Thoracic aorta (tissue), 2 donors: ENCODE measurements around the gene CCER1. TPM values are rescaled to one million over a fixed set of nuclear protein-coding genes. Genes with fewer than 3 reads are reported as not detected.

ENCODE experiments used
- ATAC-seq: fragments of 150-250 bp; one replicate; pipeline ENCODE4 v1.8.0; 2017; ENCODE audit warnings: low read depth; ENCODE audit not compliant: insufficient number of reproducible peaks, low FRiP score
- DNase-seq: peaks from one replicate; pipeline ENCODE4 v3.0.0-alpha.2; 2020; ENCODE audit warnings: low spot score
- H3K27ac ChIP-seq, 2 donors: fragments of 200-600 bp; sonication (generic); 1 replicate in 1 of 2; 2 replicates in 1 of 2; pipeline ENCODE4 v1.5.1; 2016; ENCODE audit warnings: mild to moderate bottlenecking in 2 of 2, moderate library complexity in 2 of 2
- H3K27me3 ChIP-seq: fragments of 200-600 bp; sonication (generic); replicated peaks from 2 replicates; pipeline ENCODE4 v1.6.0; 2016; ENCODE audit warnings: mild to moderate bottlenecking; ENCODE audit not compliant: insufficient read depth
- H3K36me3 ChIP-seq: fragments of 200-600 bp; sonication (generic); one replicate; pipeline ENCODE4 v1.5.1; 2016
- H3K4me1 ChIP-seq, 2 donors: fragments of 200-600 bp; sonication (generic); 1 replicate in 1 of 2; 2 replicates in 1 of 2; pipeline versions ENCODE4 v1.5.1 to v1.6.0; 2016; ENCODE audit warnings: low read depth in 2 of 2, mild to moderate bottlenecking in 1 of 2; ENCODE audit not compliant: control insufficient read depth in 1 of 2
- H3K4me3 ChIP-seq: fragments of 200-600 bp; sonication (generic); 2 replicates; pipeline ENCODE4 v1.5.1; 2016; ENCODE audit warnings: mild to moderate bottlenecking
- H3K9me3 ChIP-seq: fragments of 200-600 bp; sonication (generic); 2 replicates; pipeline ENCODE4 v1.5.1; 2016
- total RNA-seq, 2 donors: library from RNA; depleted of rRNA; stranded (reverse); fragments of >200 nt; gene quantifications; one replicate each; pipeline versions ENCODE4 v1.1.0 to v1.2.3, GENCODE V29; 2016
- TF ChIP-seq, protein P1 (sequence below): fragments of 200-600 bp; sonication (generic); IDR thresholded peaks from one replicate; pipeline ENCODE4 v1.5.1; 2019; ENCODE audit warnings: antibody characterized with exemption

Gene CCER1
- total RNA-seq, 2 donors from 2014 or later = not detected

DNA sequence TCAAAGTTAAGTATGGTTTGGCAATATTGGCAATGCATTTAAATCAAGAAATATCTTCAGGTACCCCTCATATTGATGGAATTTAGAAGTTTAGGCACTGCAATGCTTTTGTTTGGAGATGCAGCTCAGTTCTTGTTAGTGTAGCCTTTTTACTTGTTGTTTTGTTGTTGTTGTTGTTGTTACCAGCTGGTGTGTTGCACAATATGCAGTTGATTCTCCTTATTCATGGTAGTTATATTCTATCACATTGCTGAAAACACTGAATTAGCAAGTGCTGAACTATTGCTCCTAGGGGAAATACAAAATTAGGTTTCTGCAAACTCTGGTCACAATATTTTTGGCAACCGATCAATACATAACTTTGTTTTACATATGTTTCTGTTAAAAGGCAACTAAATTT lies 34.8 kb downstream of the CCER1 start:
- peaks cover 13 to 18% of the 10 kb centered on the region in 2 donors for H3K4me1 ChIP-seq
- no peak overlapping the region for H3K4me3 ChIP-seq
- H3K36me3 ChIP-seq = no peaks in the 10 kb centered on the region
- DNase-seq = no peak
- H3K27me3 ChIP-seq = no peaks in the 10 kb centered on the region
- no peak for ATAC-seq
- H3K9me3 ChIP-seq = no peaks in the 10 kb centered on the region
- TF ChIP-seq, protein P1, sequence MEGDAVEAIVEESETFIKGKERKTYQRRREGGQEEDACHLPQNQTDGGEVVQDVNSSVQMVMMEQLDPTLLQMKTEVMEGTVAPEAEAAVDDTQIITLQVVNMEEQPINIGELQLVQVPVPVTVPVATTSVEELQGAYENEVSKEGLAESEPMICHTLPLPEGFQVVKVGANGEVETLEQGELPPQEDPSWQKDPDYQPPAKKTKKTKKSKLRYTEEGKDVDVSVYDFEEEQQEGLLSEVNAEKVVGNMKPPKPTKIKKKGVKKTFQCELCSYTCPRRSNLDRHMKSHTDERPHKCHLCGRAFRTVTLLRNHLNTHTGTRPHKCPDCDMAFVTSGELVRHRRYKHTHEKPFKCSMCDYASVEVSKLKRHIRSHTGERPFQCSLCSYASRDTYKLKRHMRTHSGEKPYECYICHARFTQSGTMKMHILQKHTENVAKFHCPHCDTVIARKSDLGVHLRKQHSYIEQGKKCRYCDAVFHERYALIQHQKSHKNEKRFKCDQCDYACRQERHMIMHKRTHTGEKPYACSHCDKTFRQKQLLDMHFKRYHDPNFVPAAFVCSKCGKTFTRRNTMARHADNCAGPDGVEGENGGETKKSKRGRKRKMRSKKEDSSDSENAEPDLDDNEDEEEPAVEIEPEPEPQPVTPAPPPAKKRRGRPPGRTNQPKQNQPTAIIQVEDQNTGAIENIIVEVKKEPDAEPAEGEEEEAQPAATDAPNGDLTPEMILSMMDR = no peak
- H3K27ac ChIP-seq = no peak overlapping the region

DNA sequence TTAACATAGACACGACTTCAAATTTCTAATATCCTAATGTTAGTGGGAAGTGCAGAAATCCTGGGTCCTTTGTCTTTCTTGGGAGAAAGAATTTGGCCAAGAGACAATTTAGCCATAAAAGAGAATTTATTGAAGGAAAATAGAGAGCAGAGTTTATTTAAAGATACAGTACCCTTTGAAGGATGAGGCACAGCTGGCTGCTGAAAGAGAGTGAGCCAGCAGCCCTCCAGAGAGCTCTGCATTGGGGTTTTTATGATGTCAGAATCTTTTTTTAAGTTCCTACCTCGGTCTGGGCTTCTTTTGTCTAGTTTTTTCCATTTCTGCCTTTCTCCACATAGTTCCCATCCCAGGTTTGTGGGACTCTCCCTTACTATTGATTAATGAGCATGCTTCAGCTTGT lies 37.5 kb downstream of the CCER1 start:
- H3K36me3 ChIP-seq = no peaks in the 10 kb centered on the region
- ATAC-seq (no peak), DNase-seq (no peak)
- H3K4me3 ChIP-seq = no peak overlapping the region
- H3K27ac ChIP-seq = no peak overlapping the region
- no peaks in the 10 kb centered on the region for H3K27me3 ChIP-seq
- TF ChIP-seq, protein P1 = no peak
- H3K4me1 ChIP-seq = peaks cover 11 to 17% of the 10 kb centered on the region in 2 donors
- no peaks in the 10 kb centered on the region for H3K9me3 ChIP-seq

GRCh38 chr12:90916516-90916915 lies 38.5 kb downstream of the CCER1 start:
- no peak for ATAC-seq
- Histone ChIP-seq H3K27ac (no peak overlapping the region), H3K4me3 (no peak overlapping the region), H3K36me3 (no peaks in the 10 kb centered on the region), H3K9me3 (no peaks in the 10 kb centered on the region), H3K27me3 (no peaks in the 10 kb centered on the region), H3K4me1 (peaks cover 2 to 7% of the 10 kb centered on the region in 2 donors)
- TF ChIP-seq, protein P1 = no peak
- no peak for DNase-seq

DNA sequence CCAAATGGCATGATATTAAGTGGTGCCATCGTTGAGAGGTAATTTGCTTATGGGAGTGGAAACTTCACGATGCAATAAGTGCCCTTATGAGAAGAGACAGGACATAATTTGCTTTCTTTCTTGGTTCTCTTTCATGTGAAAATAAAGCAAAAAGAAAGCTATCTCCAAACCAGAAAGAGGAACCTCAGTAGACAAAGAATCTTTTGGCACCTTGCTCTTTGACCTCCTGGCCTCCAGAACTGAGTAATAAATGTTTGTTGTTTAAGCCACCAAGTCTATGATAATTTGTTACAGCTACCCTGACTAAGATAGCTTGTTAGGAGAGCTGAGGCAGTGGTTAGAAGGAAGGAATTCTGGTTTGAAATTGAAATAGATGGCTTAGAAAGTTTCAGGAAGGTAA lies 39.6 kb downstream of the CCER1 start:
- Histone ChIP-seq H3K36me3 (no peaks in the 10 kb centered on the region), H3K9me3 (no peaks in the 10 kb centered on the region), H3K4me1 (no peaks in the 10 kb centered on the region), H3K27ac (no peak overlapping the region), H3K4me3 (no peak overlapping the region), H3K27me3 (no peaks in the 10 kb centered on the region)
- ATAC-seq (no peak), DNase-seq (no peak)
- TF ChIP-seq, protein P1 = no peak

DNA sequence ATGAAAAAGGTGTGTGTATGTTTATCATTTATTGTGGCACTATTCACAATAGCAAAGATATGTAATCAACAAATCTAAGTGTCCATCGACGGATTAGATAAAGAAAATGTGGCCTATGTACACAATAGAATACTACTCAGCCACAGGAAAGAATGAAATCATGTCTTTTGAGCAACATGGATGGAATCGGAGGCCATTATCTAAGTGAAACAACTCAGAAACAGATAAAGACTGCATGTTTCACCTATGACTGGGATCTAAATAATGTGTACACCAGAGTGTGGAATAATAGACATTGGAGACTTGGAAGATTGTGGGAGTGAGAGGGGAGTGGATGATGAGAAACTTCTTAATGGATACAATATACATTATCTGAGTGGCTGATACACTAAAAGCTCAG lies 44.0 kb downstream of the CCER1 start:
- no peak overlapping the region for H3K27ac ChIP-seq
- H3K27me3 ChIP-seq = no peaks in the 10 kb centered on the region
- no peak for DNase-seq
- no peaks in the 10 kb centered on the region for H3K9me3 ChIP-seq
- TF ChIP-seq, protein P1 = no peak
- ATAC-seq = no peak
- H3K36me3 ChIP-seq = no peaks in the 10 kb centered on the region
- H3K4me1 ChIP-seq = no peaks in the 10 kb centered on the region
- H3K4me3 ChIP-seq = no peak overlapping the region
